Islet of Langerhans (tissue), 1 donor: ENCODE data around the gene PRSS56.

ENCODE experiments used
- FAIRE-seq: peaks from one replicate; lab custom pipeline; 2011; peaks lifted over from hg19 to GRCh38; lab: Jason Lieb, UNC

The PRSS56 gene

DNA sequence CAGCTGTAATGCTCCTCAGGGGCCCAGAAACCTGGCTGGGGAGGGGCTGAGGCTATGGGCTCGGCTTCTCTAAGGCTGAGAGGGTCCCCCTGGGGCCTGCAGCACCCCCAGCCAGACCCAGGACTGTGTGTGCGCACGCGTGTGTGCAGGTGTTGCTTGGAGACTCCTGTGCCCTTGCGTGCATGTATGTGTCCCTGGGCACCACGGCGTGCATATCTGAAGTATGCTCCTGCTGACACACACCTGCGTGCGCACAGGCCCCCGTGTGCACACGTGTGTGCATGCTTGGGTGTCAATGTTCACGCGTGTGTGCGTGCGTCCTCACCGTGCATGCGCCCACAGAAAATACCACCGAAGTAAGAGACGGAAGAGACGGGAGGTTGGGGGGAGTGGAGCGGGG is 17.7 kb upstream of the PRSS56 start:
- no peak for FAIRE-seq

- no peak for FAIRE-seq
Measured at GRCh38 chr2:232502911-232503808, 17.0 kb upstream of the PRSS56 start.

DNA sequence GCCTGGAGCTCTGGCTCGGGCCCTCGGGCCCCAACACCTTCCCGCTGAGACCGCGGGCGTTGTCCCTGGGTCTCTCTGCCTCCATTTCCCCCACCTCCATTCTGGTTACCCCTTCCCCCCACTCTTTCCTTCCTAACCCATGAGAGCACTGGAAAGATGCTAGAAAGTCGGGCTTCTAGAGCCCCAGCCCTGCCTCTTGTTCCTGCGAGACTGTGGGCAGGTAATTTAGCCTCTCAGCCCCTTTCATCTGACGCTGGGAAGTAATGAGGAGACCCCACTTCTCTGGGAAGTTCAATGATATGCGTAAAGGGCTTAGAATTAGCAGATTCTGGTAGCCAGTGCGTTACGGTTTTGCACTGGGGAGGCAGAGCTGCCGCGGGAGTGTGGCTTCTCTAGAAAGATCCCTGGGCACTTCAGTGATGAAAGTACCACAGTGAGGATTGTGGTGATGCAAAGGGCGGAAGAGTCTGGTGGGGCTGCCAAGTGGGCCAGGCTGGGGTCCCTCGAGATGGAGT is 16.3 kb upstream of the PRSS56 start:
- FAIRE-seq: no peak

- peak; percentile 91 for FAIRE-seq
Measured at GRCh38 chr2:232504438-232504837, 15.8 kb upstream of the PRSS56 start.

GRCh38 chr2:232505856-232506255 is 14.3 kb upstream of the PRSS56 start:
- FAIRE-seq: no peak

- no peak for FAIRE-seq
Measured at GRCh38 chr2:232506709-232507108, 13.5 kb upstream of the PRSS56 start.

DNA sequence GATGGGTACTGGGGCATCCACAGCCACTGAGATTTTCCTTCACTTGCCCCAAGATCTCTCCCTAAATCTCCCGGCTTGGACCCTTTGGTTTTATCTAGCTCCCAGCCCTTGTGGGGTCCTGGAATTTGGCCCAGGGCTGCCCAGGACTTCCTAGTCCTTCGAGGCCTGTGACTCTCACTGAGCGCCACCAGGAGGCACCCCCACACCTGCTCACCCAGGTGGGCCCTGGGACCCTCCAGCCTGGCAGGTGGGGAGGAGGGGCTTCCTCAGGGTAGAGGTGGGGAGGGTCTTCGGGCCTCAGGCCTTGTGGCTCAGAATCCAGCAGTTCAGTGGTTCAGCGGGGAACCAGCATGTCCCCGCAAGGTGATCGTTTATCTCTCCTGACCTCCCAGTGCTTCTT is 11.9 kb upstream of the PRSS56 start:
- FAIRE-seq: no peak

DNA sequence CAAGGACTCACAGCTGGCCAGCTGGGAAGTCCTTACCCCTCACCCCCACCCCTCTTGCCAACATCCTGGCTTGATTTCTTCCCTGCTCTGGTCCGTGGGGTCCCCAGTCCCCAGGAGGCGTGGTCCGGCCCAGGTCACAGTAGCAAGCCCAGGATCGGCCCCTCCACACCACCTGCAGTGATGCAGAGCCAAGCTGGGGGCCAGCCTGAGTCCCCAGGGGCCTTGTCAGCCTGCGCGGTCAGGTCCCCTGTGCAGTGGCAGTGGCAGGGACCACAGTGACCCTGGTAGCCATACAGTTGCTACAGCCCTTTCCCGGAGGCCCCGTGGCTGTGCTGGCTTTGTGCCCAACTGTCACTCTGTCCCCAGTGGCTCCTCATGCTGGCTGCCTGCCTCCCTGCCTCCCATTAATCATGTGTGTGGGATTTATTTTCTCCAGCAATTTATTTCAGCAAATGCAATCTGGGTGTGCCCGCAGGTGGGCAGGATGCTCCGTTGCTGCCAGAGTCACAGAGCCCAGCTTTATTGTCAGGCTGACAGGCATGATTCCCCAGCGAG is 8.8 kb upstream of the PRSS56 start:
- no peak for FAIRE-seq

DNA sequence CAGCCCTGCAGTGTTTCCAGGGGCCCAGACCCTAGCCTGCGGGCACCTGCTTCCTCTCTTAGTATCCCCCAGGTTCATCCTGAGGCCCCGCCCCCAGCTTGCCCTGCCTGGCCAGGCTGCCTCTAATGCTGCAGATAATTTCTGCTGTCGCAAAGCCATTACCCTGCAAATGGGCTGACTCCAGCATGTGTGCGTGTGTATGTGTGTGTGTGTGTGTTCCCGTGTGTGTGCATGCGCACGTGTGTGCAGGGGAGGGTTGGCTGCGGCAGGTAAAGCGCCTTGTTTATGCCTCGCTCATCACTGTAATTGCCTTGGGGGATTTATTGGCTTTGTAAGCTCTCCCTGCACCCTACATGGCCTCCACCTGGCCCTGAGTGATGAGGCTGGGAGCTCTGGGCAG is 7.6 kb upstream of the PRSS56 start:
- FAIRE-seq: no peak

GRCh38 chr2:232513353-232513752 is 6.8 kb upstream of the PRSS56 start:
- FAIRE-seq: no peak

DNA sequence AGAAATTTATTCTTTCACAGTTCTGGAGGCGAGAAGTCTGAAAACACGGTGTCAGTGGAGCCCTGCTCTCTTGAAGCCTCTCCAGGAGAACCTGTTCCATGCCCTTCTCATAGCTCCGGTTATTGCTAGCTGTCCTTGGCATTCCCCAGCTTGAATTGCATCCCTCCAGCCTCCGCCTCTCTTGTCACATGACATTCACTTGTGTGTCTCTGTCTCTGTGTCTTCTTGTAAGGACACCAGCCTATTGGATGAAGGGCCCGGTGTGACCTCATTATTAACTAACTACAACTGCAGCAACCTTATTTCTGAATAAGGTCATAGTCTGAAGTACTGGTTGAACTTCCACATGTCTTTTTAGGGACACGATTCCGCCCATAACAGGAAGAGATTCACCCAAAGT is 4.5 kb upstream of the PRSS56 start:
- no peak for FAIRE-seq

DNA sequence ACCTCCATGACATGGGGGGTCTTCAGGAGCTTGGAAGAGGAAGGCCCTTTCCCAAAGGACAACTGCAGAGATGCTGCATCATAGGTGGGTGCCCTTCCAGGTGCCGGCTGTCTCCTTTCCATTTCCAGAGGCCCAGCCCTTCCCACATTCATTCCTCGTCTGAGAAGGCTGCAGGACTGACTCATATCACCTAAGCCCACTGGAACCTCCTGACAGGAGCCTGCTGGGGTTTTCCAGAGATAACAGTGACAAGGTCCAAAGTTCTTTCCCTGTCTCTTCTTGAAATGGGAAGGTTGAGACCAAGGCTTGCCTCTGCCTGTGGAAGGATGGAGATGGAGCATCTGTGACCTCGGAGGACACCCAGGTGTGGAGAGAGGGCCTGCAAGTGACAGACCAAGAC is 3.6 kb upstream of the PRSS56 start:
- no peak for FAIRE-seq

DNA sequence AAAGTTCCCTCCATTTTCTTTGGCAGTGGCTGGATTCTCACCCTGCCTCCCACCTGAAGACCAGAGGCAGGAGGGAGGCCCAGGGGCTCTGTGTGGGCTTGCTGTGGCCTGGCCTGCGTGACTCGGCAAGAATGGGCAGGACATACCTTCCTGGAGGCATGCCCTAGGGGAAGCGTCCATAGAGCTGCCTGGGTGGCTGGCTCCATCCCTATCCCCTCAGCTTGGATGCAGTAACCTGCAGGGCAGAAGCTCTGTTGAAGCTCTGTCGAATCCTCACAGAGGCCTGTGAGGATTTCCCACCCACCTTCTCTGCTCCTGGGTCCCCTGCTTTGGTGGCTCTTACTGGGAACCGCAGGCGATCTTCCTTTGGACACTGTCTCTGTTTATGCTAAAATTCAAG is 1.3 kb upstream of the PRSS56 start:
- no peak for FAIRE-seq

- FAIRE-seq: no peak
Measured at GRCh38 chr2:232520489-232520888, 301 bp downstream of the PRSS56 start.

DNA sequence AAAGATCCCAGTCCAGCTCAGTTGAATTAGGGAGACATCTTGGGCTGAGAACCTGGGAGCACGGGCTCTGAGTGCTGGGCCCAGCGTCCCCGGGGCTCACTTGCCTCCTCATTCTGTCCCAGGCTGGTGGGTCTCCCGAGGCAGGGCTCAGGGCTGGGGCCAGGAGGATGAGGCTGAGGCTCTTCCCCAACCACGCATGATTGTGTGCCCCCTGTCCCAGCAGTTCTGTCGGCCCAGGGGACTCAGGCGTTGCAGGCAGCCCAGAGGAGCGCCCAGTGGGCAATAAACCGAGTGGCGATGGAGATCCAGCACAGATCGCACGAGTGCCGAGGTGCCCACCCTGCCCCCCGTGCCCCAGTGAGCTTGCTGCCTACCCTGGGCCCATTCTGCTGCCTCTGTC is 910 bp downstream of the PRSS56 start:
- no peak for FAIRE-seq

DNA sequence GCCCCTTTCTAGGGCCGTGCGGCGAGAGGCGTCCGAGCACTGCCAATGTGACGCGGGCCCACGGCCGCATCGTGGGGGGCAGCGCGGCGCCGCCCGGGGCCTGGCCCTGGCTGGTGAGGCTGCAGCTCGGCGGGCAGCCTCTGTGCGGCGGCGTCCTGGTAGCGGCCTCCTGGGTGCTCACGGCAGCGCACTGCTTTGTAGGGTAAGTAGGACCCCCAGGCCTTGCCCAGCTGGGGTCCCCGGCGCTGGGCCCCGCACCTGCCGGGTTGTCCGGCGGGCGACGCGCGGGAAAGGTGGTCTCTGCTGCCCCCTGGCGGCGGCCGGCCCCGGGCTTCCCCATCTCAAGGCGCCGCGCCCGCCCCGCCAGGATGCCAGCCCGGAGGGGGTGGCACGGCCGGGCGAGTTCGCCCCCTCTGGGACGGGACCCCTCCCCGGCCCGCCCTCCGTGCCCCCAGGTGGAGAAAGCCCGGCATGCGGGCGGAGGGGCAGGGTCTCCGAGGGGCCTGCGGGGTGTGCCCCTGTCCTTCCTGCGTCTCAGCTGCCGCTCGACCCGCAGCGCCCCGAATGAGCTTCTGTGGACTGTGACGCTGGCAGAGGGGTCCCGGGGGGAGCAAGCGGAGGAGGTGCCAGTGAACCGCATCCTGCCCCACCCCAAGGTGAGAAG is 1.9 kb downstream of the PRSS56 start:
- no peak for FAIRE-seq

DNA sequence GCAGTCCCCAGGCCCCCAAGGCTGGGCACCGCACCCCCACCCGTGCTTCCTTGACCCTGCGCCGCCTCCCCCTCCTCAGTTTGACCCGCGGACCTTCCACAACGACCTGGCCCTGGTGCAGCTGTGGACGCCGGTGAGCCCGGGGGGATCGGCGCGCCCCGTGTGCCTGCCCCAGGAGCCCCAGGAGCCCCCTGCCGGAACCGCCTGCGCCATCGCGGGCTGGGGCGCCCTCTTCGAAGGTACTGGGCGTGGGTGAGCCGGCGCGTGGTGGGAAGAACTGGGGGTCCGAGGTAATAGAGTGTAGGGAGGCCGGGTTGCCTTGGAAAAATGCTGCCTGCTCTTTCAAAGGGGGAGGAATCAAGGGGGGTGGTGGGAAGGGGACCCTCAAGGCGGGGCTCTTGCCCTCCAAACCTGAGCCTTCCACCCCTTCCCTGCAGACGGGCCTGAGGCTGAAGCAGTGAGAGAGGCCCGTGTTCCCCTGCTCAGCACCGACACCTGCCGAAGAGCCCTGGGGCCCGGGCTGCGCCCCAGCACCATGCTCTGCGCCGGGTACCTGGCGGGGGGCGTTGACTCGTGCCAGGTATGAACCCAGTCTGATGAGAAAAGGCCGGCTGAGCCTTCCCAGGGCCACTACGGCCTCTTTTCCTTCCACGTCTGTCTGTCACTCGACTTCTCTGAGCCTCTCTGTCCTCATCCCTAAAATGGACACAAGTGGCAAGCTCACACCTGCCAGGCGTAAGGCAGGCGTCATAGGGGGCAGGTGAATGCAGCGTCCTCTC is 2.6 kb downstream of the PRSS56 start:
- FAIRE-seq: no peak

GRCh38 chr2:232523402-232523681 is 3.2 kb downstream of the PRSS56 start:
- no peak for FAIRE-seq

GRCh38 chr2:232523682-232524597 is 3.8 kb downstream of the PRSS56 start:
- FAIRE-seq: no peak

DNA sequence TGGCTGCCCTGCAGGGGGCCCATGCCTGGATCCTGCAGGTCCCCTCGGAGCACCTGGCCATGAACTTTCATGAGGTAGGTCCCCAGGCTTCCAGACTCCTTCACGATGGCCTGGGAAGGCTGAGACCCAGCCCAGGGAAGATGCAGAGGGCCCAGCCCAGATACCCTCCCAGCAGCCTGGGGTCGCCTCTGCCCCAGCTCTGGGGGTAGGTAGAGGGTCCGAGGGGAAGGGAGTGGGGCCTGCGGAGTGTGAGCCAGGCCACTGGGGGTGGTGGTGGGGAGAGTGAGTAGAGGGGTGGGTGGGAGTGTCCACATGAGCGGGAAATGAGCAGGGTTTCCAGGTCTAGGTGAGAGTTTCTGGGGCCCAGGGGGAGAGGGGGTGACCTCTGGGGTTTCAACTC is 4.6 kb downstream of the PRSS56 start:
- no peak for FAIRE-seq

GRCh38 chr2:232525199-232525598 is 5.0 kb downstream of the PRSS56 start:
- FAIRE-seq: no peak
